Testis (tissue), 2 donors: ENCODE measurements around the gene CLEC16A.

Experiments
- POLR2A ChIP-seq: fragments of 450-650 bp; IDR thresholded peaks from one replicate; pipeline ENCODE4 v1.6.1; 2017; ENCODE audit warnings: antibody characterized with exemption, mild to moderate bottlenecking, moderate library complexity
- TF ChIP-seq, protein P1 (sequence below), 3 experiments: fragments of 450-650 bp in 2 of 3; fragments of 200-600 bp in 1 of 3; sonication (generic) in 1 of 3; IDR thresholded peaks; one replicate each; pipeline ENCODE4 v1.5.1; 2016 to 2019; ENCODE audit warnings: antibody characterized with exemption in 3 of 3, mild to moderate bottlenecking in 2 of 3, moderate library complexity in 1 of 3

DNA sequence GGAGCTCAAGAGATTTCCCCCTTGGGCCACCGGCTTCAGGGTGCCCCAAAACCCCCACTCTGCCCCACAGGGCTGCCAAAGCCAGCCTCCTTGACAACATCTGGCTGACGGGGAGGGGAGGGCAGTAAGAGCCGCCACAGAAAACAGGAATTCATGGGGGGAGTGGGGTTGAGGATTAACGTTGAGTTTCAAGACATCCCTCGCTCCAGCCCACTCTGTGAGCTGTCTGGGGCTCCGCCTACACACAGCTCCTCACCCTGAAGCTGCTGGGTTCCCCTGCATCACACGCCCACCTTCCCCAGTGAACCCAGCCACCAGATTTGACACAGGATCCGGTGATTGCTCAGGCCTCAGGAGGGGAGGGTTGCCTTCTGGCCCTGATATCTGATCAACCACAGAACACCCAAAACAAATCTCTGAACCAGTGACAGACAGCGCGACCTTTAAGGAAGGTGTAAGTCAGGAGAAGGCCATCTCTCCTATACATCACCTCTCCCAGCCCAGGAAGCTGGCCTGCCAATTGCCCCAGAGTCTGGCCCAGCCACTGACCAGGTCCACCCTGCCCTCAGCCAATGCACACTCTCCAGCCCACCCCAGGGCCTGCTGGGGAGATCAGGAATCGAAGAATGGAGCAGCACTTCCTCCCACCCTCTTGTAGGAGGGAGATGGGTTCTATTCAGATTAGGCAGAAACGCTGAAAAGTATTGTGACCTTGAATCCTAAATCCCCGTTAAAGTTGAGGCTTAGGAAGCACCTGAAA, 132.1 kb downstream of the CLEC16A start:
- TF ChIP-seq, protein P1, sequence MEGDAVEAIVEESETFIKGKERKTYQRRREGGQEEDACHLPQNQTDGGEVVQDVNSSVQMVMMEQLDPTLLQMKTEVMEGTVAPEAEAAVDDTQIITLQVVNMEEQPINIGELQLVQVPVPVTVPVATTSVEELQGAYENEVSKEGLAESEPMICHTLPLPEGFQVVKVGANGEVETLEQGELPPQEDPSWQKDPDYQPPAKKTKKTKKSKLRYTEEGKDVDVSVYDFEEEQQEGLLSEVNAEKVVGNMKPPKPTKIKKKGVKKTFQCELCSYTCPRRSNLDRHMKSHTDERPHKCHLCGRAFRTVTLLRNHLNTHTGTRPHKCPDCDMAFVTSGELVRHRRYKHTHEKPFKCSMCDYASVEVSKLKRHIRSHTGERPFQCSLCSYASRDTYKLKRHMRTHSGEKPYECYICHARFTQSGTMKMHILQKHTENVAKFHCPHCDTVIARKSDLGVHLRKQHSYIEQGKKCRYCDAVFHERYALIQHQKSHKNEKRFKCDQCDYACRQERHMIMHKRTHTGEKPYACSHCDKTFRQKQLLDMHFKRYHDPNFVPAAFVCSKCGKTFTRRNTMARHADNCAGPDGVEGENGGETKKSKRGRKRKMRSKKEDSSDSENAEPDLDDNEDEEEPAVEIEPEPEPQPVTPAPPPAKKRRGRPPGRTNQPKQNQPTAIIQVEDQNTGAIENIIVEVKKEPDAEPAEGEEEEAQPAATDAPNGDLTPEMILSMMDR (IDR thresholded peaks at IDR 0.05): no peak
- TF ChIP-seq POLR2A: no peak
